ENCODE data around the gene GATA5.
A peak's percentile ranks its signal among the peaks of the same experiment; 100 is the strongest.
"Not testable (repeated sequence)": the region's sequence is repeated elsewhere in the genome, so short reads cannot be mapped to it uniquely, and the experiment has no call there.

GATA5 gene

GRCh38 chr20:62427172-62428001 is 48.4 kb downstream of the GATA5 start, which contains the start of gene RBBP8NL:
RBBP8NL (minus strand) TSS chr20:62427539; CDS start chr20:62419647, 7,892 bp downstream.
- peak; percentile 98 for DNase-seq

GRCh38 chr20:62426699-62427131 is 49.1 kb downstream of the GATA5 start:
- DNase-seq = peak; percentile 90

GRCh38 chr20:62426059-62426348 is 49.8 kb downstream of the GATA5 start:
- not testable (repeated sequence) for DNase-seq

GRCh38 chr20:62425281-62426058 is 50.3 kb downstream of the GATA5 start:
- DNase-seq = no peak

- DNase-seq = peak; percentile 73
Observed at GRCh38 chr20:62424249-62425107, 51.3 kb downstream of the GATA5 start.

GRCh38 chr20:62423326-62423706 is 52.5 kb downstream of the GATA5 start:
- DNase-seq = no peak

GRCh38 chr20:62422636-62423325 is 53.0 kb downstream of the GATA5 start:
- DNase-seq = no peak

GRCh38 chr20:62421716-62421990 is 54.1 kb downstream of the GATA5 start:
- no peak for DNase-seq

- peak; percentile 73 for DNase-seq
Observed at GRCh38 chr20:62420846-62421715, 54.7 kb downstream of the GATA5 start.

- no peak for DNase-seq
Observed at GRCh38 chr20:62419759-62420158, 56.0 kb downstream of the GATA5 start.

- no peak for DNase-seq
Observed at GRCh38 chr20:62418709-62419487, 56.9 kb downstream of the GATA5 start.

GRCh38 chr20:62417981-62418708 is 57.6 kb downstream of the GATA5 start:
- DNase-seq = no peak

GRCh38 chr20:62416651-62417637 is 58.9 kb downstream of the GATA5 start:
- no peak for DNase-seq

GRCh38 chr20:62415354-62416111 is 60.3 kb downstream of the GATA5 start:
- no peak for DNase-seq

- DNase-seq = no peak
Observed at GRCh38 chr20:62413896-62414481, 61.8 kb downstream of the GATA5 start.
